ENCODE data around the gene R3HDM1.

DNA sequence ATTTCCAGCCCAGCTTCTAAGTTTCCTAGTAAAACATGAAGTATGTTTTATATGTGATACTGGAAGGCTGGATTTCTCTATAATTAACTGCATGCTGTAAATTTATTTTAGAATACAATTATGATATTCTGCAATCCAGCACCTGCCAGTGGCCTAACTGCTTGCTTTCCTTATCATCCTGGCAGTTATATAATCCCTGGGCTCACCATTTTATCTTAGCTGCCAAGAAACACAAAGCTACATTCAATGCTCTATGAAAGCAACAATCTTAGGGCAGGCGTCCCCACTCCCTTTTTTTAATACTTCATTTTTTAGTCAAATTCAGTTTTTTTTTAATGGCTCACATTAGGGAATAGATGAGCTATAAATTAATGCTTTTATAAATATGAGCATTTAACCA, 172.0 kb downstream of the R3HDM1 start:
- TF ChIP-seq, protein P1, sequence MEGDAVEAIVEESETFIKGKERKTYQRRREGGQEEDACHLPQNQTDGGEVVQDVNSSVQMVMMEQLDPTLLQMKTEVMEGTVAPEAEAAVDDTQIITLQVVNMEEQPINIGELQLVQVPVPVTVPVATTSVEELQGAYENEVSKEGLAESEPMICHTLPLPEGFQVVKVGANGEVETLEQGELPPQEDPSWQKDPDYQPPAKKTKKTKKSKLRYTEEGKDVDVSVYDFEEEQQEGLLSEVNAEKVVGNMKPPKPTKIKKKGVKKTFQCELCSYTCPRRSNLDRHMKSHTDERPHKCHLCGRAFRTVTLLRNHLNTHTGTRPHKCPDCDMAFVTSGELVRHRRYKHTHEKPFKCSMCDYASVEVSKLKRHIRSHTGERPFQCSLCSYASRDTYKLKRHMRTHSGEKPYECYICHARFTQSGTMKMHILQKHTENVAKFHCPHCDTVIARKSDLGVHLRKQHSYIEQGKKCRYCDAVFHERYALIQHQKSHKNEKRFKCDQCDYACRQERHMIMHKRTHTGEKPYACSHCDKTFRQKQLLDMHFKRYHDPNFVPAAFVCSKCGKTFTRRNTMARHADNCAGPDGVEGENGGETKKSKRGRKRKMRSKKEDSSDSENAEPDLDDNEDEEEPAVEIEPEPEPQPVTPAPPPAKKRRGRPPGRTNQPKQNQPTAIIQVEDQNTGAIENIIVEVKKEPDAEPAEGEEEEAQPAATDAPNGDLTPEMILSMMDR (IDR thresholded peaks at IDR 0.05), result no peak
- TF ChIP-seq POLR2A (IDR thresholded peaks at IDR 0.05), result no peak

Measured in prostate gland (tissue), 2 donors.